Memory B cell (primary cell): Measurements from ENCODE around the gene PTAFR.
A peak's percentile ranks its signal among the peaks of the same experiment; 100 is the strongest.

Experiments used
- ATAC-seq: fragments of 150-1000 bp; cut with Tn5 transposase; 2 replicates; pipeline ENCODE4 v1.10.0; 2021; ENCODE audit warnings: low read depth, mild to moderate bottlenecking, moderate library complexity
- DNase-seq, 2 donors: peaks; one replicate each; pipeline ENCODE4 v3.0.0; 2022; ENCODE audit warnings: low spot score in 2 of 2
- H3K27ac Mint-ChIP-seq: one replicate; pipeline ENCODE4 v1.8.0; 2022; ENCODE audit warnings: mild to moderate bottlenecking, moderate library complexity, mixed read lengths
- H3K27me3 Mint-ChIP-seq: one replicate; pipeline ENCODE4 v1.8.0; 2022; ENCODE audit warnings: mixed read lengths
- H3K36me3 Mint-ChIP-seq: one replicate; pipeline ENCODE4 v1.8.0; 2022; ENCODE audit warnings: mild to moderate bottlenecking, mixed read lengths
- H3K4me1 Mint-ChIP-seq: one replicate; pipeline ENCODE4 v1.8.0; 2022; ENCODE audit warnings: mixed read lengths
- H3K4me3 Mint-ChIP-seq: one replicate; pipeline ENCODE4 v1.8.0; 2022; ENCODE audit warnings: mild to moderate bottlenecking, moderate library complexity, mixed read lengths
- H3K9me3 Mint-ChIP-seq: one replicate; pipeline ENCODE4 v1.8.0; 2022; ENCODE audit warnings: mixed read lengths

The PTAFR gene

DNA sequence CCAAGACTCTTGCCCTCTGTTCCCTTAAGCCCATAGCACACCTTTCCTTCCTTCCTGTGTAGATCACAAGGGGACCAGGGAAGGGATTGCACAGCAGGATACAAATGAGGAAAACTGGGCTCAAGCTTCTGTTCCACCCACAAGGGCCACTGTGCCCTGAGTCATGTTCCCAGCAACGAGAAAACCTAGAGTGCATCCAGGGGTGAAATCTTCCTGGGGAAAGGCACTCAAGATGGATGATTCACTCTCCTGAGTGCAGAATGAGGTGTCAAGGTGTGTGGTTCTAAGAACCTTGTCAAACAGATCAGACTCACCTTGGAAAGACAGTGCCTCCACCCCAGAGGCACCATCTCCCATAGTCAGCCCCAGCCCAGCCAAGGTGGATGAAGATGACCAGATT, 47.3 kb downstream of the PTAFR start:
- ATAC-seq, result no peak
- Mint-ChIP-seq H3K36me3 (no peaks in the 10 kb centered on the region), H3K27ac (no peak overlapping the region), H3K4me1 (peaks cover 34% of the 10 kb centered on the region), H3K9me3 (no peaks in the 10 kb centered on the region), H3K4me3 (no peak overlapping the region), H3K27me3 (no peaks in the 10 kb centered on the region)
- no peak for DNase-seq

- H3K4me1 Mint-ChIP-seq, result peaks cover 33% of the 10 kb centered on the region
- H3K36me3 Mint-ChIP-seq, result no peaks in the 10 kb centered on the region
- ATAC-seq (peak; percentile 79), DNase-seq (no peak)
- no peaks in the 10 kb centered on the region for H3K9me3 Mint-ChIP-seq
- peak overlapping the region; percentile 56 for H3K4me3 Mint-ChIP-seq
- no peaks in the 10 kb centered on the region for H3K27me3 Mint-ChIP-seq
- H3K27ac Mint-ChIP-seq, result peak overlapping the region; percentile 80
These were observed 48.8 kb downstream of the PTAFR start for GRCh38 chr1:28127617-28128257.

DNA sequence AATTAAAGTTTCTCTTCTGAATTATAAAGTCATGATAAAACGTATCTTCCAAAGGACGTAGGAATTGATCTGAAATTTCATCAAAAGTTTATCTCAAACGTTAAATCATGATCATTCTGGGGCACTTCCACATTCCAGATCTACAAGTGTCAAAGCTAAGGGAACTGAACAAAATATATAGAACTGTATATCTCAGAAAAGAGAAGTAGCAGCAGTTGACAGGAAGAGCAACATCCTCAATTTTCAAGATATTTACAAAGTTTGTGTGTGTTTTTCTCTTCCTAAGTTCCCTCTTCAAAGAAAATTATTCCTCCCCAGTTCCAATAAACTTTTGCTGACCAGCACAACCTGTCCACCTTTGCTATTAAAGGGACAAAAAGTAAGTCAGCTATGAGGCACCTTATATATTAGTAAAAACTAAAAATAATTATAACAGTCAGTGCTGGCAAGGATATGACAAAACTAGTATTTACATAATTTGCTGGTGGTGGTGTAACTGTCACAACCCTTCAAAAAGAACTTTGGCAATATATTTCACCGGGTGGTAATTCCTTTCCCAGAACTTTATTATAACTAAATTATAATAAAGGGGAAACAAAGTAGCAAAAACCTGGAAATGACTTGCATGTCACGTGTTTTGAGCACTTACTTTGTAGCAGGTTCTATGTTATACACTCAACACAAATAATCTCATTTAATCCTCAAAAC, 49.6 kb downstream of the PTAFR start:
- Mint-ChIP-seq H3K9me3 (no peaks in the 10 kb centered on the region), H3K36me3 (no peaks in the 10 kb centered on the region), H3K27ac (peak overlapping the region; percentile 80), H3K4me1 (peaks cover 27% of the 10 kb centered on the region), H3K27me3 (no peaks in the 10 kb centered on the region), H3K4me3 (no peak overlapping the region)
- DNase-seq (no peak), ATAC-seq (peak; percentile 70)

DNA sequence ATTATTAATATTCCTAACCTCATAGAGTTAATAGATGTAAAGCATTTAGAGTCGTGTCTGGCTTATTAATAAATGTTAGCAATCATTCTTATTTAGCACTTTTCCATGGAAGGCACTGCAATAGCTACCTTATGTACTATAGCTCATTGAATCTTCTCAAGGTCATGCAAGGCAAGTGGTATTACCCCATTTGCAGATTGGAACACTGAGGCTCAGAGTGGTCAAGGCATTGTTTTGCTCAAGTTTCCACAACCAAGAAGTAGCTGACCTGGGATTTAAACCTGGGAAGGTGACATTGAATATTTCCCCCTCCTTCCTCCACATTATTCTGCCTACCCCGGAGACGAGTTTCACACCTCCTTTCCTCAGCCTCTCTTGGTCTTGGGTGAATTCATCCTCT, 50.3 kb downstream of the PTAFR start:
- Mint-ChIP-seq H3K36me3 (no peaks in the 10 kb centered on the region), H3K27me3 (no peaks in the 10 kb centered on the region), H3K27ac (peak overlapping the region; percentile 20), H3K4me3 (no peak overlapping the region), H3K4me1 (peaks cover 25% of the 10 kb centered on the region), H3K9me3 (no peaks in the 10 kb centered on the region)
- no peak for DNase-seq
- no peak for ATAC-seq

GRCh38 chr1:28123461-28123961, 53.0 kb downstream of the PTAFR start:
- DNase-seq (no peak), ATAC-seq (no peak)
- Mint-ChIP-seq H3K27me3 (no peaks in the 10 kb centered on the region), H3K27ac (no peak overlapping the region), H3K36me3 (no peaks in the 10 kb centered on the region), H3K4me3 (no peak overlapping the region), H3K4me1 (peaks cover 25% of the 10 kb centered on the region), H3K9me3 (no peaks in the 10 kb centered on the region)

- Mint-ChIP-seq H3K9me3 (no peaks in the 10 kb centered on the region), H3K27ac (no peak overlapping the region), H3K4me1 (peaks cover 14% of the 10 kb centered on the region), H3K36me3 (no peaks in the 10 kb centered on the region), H3K27me3 (no peaks in the 10 kb centered on the region), H3K4me3 (no peak overlapping the region)
- DNase-seq (no peak), ATAC-seq (no peak)
These were observed 54.3 kb downstream of the PTAFR start for GRCh38 chr1:28122183-28122582.

DNA sequence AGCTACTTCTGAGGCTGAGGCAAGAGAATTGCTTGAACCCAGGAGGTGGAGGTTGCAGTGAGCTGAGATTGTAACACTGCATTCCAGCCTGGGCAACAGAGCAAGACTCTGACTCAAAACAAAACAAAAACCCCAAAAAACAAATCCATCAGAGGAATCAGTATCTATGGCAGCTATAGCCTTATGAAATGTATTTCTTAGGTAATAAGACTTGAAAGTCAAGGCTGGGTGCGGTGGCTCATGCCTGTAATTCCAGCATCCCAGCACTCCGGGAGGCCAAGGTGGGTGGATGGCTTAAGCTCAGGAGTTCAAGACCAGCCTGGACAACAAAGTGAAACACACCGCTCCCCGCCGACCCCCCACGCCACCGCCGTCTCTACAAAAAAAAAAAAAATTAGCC, 56.9 kb downstream of the PTAFR start:
- Mint-ChIP-seq H3K4me3 (no peak overlapping the region), H3K27ac (no peak overlapping the region), H3K27me3 (no peaks in the 10 kb centered on the region), H3K4me1 (peaks cover 8% of the 10 kb centered on the region), H3K36me3 (no peaks in the 10 kb centered on the region), H3K9me3 (no peaks in the 10 kb centered on the region)
- ATAC-seq, result no peak
- no peak for DNase-seq

- H3K36me3 Mint-ChIP-seq, result no peaks in the 10 kb centered on the region
- peaks cover 8% of the 10 kb centered on the region for H3K4me1 Mint-ChIP-seq
- ATAC-seq, result no peak
- H3K27ac Mint-ChIP-seq, result no peak overlapping the region
- no peaks in the 10 kb centered on the region for H3K27me3 Mint-ChIP-seq
- H3K9me3 Mint-ChIP-seq, result no peaks in the 10 kb centered on the region
- no peak for DNase-seq
- no peak overlapping the region for H3K4me3 Mint-ChIP-seq
These were observed 57.7 kb downstream of the PTAFR start for GRCh38 chr1:28118640-28119307.

- DNase-seq, result no peak
- Mint-ChIP-seq H3K27ac (no peak overlapping the region), H3K9me3 (no peaks in the 10 kb centered on the region), H3K27me3 (no peaks in the 10 kb centered on the region), H3K36me3 (no peaks in the 10 kb centered on the region), H3K4me1 (peaks cover 10% of the 10 kb centered on the region), H3K4me3 (no peak overlapping the region)
- no peak for ATAC-seq
These were observed 61.2 kb downstream of the PTAFR start for GRCh38 chr1:28115267-28115666.

DNA sequence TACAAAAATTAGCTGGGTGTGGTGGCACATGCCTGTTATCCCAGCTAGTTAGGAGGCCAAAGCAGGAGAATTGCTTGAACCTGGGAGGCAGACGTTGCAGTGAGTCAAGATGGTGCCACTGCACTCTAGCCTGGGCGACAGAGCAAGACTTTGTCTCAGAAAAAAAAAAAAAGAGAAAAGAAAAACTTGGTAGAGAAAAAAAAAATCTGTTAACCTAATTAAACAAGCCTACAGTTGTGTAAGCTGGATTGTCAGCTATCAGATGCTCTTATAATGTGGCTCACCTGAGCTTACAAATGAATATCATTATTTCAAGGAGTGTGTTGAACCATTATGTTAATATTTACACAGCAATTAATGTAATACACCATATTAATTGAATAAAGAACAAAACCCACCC, 61.6 kb downstream of the PTAFR start:
- Mint-ChIP-seq H3K4me3 (no peak overlapping the region), H3K27ac (no peak overlapping the region), H3K36me3 (no peaks in the 10 kb centered on the region), H3K9me3 (no peaks in the 10 kb centered on the region), H3K27me3 (no peaks in the 10 kb centered on the region), H3K4me1 (peaks cover 10% of the 10 kb centered on the region)
- no peak for DNase-seq
- no peak for ATAC-seq

- H3K27me3 Mint-ChIP-seq, result no peaks in the 10 kb centered on the region
- H3K9me3 Mint-ChIP-seq, result no peaks in the 10 kb centered on the region
- no peak for DNase-seq
- no peaks in the 10 kb centered on the region for H3K36me3 Mint-ChIP-seq
- ATAC-seq, result no peak
- no peak overlapping the region for H3K27ac Mint-ChIP-seq
- H3K4me3 Mint-ChIP-seq, result no peak overlapping the region
- H3K4me1 Mint-ChIP-seq, result peaks cover 10% of the 10 kb centered on the region
These were observed 63.3 kb downstream of the PTAFR start for GRCh38 chr1:28113242-28113572.

DNA sequence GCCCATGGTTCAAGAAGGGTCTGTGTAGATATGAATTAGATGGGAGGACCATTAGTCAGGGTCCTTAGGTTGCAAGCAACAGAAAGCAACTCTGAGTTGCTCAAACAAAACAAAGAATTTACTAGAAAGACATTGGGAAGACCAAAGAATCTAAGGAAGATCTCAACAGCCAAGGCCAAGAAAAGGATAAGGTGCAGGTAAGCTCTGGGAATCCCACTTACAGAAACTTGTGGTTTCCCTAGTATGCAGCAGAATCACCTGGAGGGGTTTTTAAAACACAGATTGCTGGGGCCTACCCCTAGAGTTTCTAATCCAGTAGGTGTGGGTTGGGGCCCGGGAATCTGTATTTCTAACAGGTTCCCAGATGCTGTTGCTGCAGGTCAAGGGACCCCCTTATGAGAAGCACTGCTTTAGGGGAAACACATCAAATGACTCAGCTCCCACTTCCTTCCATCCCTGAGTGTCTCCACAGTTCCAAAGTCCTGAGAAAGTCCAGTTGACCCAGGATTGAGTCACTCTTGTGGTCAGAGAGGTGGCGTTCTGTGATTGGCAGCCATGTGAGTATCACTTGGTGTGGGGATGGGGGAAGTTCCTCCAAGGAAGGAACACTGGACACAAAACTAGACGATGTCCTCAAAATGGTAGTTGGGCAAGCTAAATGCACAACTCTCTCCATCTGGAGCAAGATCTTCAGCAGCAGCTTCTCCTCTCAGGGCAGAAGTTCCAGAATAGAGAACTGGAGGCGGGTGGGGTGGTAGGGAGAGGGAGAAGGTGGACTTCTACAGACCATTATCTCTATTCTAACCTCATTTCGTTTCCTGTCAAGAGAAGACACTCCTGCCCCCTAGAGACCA, 63.9 kb downstream of the PTAFR start:
- DNase-seq, result no peak
- Mint-ChIP-seq H3K4me1 (peaks cover 12% of the 10 kb centered on the region), H3K4me3 (no peak overlapping the region), H3K27me3 (no peaks in the 10 kb centered on the region), H3K27ac (peak overlapping the region; percentile 1), H3K36me3 (no peaks in the 10 kb centered on the region), H3K9me3 (no peaks in the 10 kb centered on the region)
- no peak for ATAC-seq

- ATAC-seq (peak; percentile 90), DNase-seq (peak in 1 of 2 donors; percentile 21)
- no peaks in the 10 kb centered on the region for H3K9me3 Mint-ChIP-seq
- H3K27ac Mint-ChIP-seq, result peak overlapping the region; percentile 89
- peaks cover 12% of the 10 kb centered on the region for H3K4me1 Mint-ChIP-seq
- no peak overlapping the region for H3K4me3 Mint-ChIP-seq
- no peaks in the 10 kb centered on the region for H3K36me3 Mint-ChIP-seq
- no peaks in the 10 kb centered on the region for H3K27me3 Mint-ChIP-seq
These were observed 65.3 kb downstream of the PTAFR start for GRCh38 chr1:28111157-28111556.

DNA sequence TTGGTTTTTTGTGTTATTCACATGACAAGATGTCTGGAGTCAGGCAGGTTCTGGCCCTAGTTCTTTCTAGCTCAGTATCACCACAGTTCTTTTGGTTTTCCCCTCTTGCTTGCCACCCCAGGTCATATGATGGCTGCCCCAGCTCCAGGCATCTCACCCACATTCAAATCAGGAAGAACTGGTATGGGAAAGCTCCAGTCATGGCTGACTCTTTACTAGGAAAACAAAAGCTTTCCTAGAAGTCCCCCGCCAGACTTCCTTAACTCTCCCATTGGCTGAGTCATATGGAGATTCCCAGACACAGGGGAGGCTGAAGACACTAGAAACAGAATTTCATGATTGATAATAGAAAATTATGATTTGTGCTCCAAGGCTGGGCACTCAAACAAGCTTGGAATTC, 65.9 kb downstream of the PTAFR start:
- H3K27me3 Mint-ChIP-seq, result no peaks in the 10 kb centered on the region
- no peaks in the 10 kb centered on the region for H3K9me3 Mint-ChIP-seq
- DNase-seq (no peak), ATAC-seq (no peak)
- H3K4me3 Mint-ChIP-seq, result no peak overlapping the region
- H3K36me3 Mint-ChIP-seq, result no peaks in the 10 kb centered on the region
- H3K27ac Mint-ChIP-seq, result peak overlapping the region; percentile 89
- peaks cover 12% of the 10 kb centered on the region for H3K4me1 Mint-ChIP-seq
